ENCODE results near the gene BUD13.

BUD13 gene

GRCh38 chr11:116750070-116750718 is 22.6 kb downstream of the BUD13 start:
- DNase-seq (ENCODE audit: low spot score): no peak

- no peak for DNase-seq (ENCODE audit: low spot score)
Measured at GRCh38 chr11:116742104-116742503, 30.7 kb downstream of the BUD13 start.

- DNase-seq (ENCODE audit: low spot score): no peak
Measured at GRCh38 chr11:116740741-116741140, 32.0 kb downstream of the BUD13 start.

GRCh38 chr11:116738975-116739374 is 33.8 kb downstream of the BUD13 start:
- no peak for DNase-seq (ENCODE audit: low spot score)

- no peak for DNase-seq (ENCODE audit: low spot score)
Measured at GRCh38 chr11:116736763-116737162, 36.0 kb downstream of the BUD13 start.

GRCh38 chr11:116733969-116734508 is 38.7 kb downstream of the BUD13 start:
- no peak for DNase-seq (ENCODE audit: low spot score)

GRCh38 chr11:116733043-116733755 is 39.6 kb downstream of the BUD13 start:
- DNase-seq (ENCODE audit: low spot score): no peak

- peak; percentile 51 for DNase-seq (ENCODE audit: low spot score)
Measured at GRCh38 chr11:116732271-116733042, 40.3 kb downstream of the BUD13 start.

- no peak for DNase-seq (ENCODE audit: low spot score)
Measured at GRCh38 chr11:116731821-116732220, 41.0 kb downstream of the BUD13 start.

GRCh38 chr11:116731097-116731761 is 41.6 kb downstream of the BUD13 start:
- no peak for DNase-seq (ENCODE audit: low spot score)

- no peak for DNase-seq (ENCODE audit: low spot score)
Measured at GRCh38 chr11:116730601-116731000, 42.2 kb downstream of the BUD13 start.

GRCh38 chr11:116730241-116730561 is 42.6 kb downstream of the BUD13 start:
- DNase-seq (ENCODE audit: low spot score): no peak

- DNase-seq (ENCODE audit: low spot score): no peak
Measured at GRCh38 chr11:116729501-116730240, 43.1 kb downstream of the BUD13 start.

- DNase-seq (ENCODE audit: low spot score): no peak
Measured at GRCh38 chr11:116727990-116728389, 44.8 kb downstream of the BUD13 start.

GRCh38 chr11:116725434-116726221 is 47.2 kb downstream of the BUD13 start:
- no peak for DNase-seq (ENCODE audit: low spot score)

- DNase-seq (ENCODE audit: low spot score): no peak
Measured at GRCh38 chr11:116724813-116725212, 48.0 kb downstream of the BUD13 start.

- no peak for DNase-seq (ENCODE audit: low spot score)
Measured at GRCh38 chr11:116723511-116723910, 49.3 kb downstream of the BUD13 start.

- DNase-seq (ENCODE audit: low spot score): no peak
Measured at GRCh38 chr11:116721988-116722387, 50.8 kb downstream of the BUD13 start.

GRCh38 chr11:116720895-116721294 is 51.9 kb downstream of the BUD13 start:
- no peak for DNase-seq (ENCODE audit: low spot score)

- no peak for DNase-seq (ENCODE audit: low spot score)
Measured at GRCh38 chr11:116718955-116719501, 53.8 kb downstream of the BUD13 start.
